Lower leg skin (tissue), 3 donors: Measurements from ENCODE around the gene CASP3.

Experiments used
- CTCF ChIP-seq, 3 donors: fragments of 450-650 bp; IDR thresholded peaks; one replicate each; pipeline ENCODE4 v1.5.1; 2016; ENCODE audit warnings: antibody characterized with exemption in 3 of 3, mild to moderate bottlenecking in 3 of 3, moderate library complexity in 2 of 3
- POLR2A ChIP-seq, 2 donors: fragments of 450-650 bp; IDR thresholded peaks; one replicate each; pipeline ENCODE4 v1.6.1; 2016 to 2017; ENCODE audit warnings: antibody characterized with exemption in 2 of 2, mild to moderate bottlenecking in 1 of 2, moderate library complexity in 1 of 2

- no peak for TF ChIP-seq CTCF (IDR thresholded peaks at IDR 0.05)
- TF ChIP-seq POLR2A (IDR thresholded peaks at IDR 0.05) = no peak
Observed at GRCh38 chr4:184636144-184636543, 13.1 kb downstream of the CASP3 start.
